ENCODE data around the gene CHSY1.
"Not testable (repeated sequence)": the region's sequence is repeated elsewhere in the genome, so short reads cannot be mapped to it uniquely, and the experiment has no call there.

CHSY1 gene

DNA sequence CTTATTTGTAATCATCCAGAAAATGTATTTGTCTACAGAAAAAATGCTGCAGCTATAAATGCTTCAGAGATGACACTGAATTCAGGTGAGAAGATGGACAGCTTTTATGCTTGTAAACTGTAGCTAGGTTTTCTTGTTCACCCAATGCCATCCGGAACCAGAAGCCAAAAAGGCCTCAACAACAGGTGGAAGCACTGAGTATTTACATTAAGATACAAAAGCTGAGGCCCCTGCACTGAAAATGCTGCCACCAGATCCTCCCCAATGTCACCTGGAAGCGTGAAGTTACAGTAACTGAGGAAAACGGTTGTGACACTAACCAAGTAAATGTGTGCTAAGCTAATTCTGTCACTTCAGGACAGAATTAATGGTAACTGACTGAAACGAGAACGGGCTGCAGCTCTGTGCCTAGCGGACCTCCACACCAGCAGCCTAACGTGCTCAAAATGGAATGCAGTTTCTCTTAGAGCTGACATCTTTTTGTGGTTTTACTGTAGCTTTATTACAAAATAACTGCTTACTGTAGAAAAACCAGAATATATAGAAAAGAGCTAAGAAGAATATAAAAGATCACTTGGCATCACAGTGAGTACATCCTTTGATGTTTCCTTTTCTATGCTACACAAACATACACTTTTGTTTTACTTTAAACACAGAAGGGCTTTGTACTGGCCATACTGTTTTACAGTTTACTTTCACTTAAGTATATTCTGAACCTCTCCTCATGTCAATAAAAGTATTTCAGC, 7.6 kb downstream of the CHSY1 start:
- DNase-seq, result peak; percentile 18 to 45

DNA sequence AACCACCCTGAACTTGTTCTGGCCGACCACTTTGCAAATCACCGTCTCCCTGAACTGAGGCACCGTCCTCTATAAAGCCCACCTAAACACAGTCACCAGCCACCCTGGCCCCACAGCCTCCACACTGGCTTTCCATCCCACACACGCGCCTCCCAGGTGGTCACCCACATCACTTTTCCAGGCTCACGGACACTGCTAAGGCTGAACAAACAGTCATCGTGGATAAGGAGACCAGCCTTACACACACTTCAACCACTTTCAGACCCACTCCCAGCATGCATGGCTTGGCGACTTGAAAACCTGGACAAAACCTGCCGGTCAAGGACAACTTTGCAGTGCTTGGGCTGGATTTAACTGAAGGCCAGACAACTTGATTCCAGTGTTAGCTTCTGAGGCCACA, 8.4 kb downstream of the CHSY1 start:
- DNase-seq, result no peak

DNA sequence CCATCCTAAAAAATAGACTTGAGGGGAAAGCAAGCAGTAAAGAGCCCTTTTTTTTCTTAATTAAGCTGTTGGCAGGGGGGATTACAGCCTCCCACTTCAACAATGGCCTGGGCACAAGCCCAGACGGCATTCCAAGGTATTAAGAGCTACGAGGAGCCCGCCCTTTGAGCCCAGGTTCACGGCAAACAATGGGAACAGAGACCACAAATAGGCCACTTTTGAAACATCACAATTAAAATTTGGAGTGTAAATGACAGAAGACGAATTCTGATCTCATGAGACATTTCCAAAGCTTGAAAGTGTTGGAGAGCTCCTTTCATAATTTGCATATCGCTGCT, 8.9 kb downstream of the CHSY1 start:
- peak in 1 of 2 experiments; percentile 50 for DNase-seq

DNA sequence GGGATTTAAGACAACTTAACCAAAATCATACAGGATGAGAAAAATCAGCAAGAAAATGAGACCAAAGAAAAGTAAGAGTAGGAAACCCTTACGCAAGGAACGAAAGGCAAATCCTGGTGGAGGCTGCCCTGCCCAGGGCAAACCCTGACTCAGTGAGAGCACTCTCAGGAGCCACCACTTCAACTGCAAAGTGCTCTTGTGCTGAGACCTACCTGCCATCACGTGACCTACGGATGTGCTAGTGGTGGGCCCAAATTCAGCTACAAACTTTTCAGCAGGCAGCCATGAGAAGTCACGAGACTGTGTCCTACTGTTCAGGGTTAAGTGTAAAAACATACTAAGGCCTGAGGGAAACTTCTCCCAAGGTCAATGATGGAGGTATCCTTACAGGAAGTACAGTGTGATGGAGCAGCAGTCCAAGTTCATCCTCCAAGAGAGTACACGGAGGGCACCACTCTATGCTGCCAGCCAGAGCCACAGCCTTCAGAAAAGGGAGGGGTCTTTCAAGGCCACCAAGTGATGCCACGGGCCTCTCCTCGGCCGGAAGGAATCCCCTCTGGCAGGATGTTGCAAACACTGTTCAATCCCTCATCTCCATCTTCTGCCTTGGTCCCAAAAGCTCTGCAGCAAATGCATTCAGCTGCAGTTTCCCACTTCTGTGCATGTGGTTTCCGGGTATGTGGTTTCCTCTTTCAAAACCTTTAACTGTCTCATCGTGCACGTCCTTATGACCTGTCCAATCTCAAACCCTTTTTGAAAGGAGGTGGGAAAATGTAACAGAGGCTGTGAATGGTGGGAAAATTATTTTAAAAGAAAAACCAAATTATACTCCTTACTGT, 9.5 kb downstream of the CHSY1 start:
- DNase-seq, result peak; percentile 96 to 97

DNA sequence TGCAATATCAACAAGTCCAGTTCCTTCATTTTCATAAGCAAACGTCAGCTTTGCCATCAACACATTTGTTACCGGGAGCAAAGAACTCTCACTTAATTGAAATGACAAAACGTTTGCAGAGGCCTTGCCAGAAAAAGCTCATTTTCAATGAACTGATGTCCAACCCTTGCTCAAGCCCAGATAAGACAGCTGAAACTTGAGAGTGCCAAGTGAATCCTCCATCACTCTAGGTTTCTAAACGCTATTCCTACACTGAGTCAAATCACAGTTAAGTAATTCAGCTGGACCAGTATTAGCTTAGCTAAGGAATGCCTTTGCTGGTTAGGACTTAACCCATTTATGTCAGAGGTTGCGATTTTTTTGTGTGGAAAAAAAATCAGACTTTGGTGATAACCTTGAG, 11.5 kb downstream of the CHSY1 start:
- DNase-seq, result no peak

DNA sequence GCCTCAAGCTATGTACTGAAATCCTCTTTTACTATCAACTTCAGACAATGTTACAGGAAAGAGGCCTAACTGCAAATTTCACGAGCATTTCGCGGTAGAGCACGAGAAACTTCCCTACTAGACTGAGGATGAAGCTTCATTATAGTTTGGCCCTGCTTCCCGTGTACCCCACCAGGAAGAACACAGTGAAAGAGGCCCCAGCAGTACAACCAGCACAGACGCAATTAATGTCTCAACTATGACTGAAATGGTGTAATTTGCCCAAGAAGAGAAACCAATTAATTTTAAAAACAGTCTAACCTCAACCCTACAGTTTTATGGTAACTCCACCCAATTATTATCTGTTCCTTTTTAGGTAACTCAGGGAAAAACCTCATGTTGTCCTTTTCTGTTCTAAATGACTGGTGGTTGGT, 12.1 kb downstream of the CHSY1 start:
- DNase-seq, result peak; percentile 43 to 62

DNA sequence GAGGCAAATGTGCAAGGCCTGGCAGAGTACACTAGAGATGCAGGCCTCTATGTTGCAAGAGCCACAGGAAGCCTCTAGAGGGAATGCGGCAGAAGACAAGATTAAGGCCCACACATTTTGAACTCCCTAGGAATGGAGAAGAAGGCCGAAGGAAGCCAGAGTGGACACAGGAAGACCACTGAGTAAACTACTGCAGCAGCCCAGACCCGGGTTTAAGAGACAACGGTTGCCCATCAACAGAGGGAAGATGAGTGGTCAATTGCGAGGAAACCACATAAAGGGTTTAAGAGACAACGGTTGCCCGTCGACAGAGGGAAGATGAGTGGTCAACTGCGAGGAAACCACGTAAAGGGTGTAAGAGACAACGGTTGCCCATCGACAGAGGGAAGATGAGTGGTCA, 14.6 kb downstream of the CHSY1 start:
- peak in 1 of 2 experiments; percentile 53 for DNase-seq

DNA sequence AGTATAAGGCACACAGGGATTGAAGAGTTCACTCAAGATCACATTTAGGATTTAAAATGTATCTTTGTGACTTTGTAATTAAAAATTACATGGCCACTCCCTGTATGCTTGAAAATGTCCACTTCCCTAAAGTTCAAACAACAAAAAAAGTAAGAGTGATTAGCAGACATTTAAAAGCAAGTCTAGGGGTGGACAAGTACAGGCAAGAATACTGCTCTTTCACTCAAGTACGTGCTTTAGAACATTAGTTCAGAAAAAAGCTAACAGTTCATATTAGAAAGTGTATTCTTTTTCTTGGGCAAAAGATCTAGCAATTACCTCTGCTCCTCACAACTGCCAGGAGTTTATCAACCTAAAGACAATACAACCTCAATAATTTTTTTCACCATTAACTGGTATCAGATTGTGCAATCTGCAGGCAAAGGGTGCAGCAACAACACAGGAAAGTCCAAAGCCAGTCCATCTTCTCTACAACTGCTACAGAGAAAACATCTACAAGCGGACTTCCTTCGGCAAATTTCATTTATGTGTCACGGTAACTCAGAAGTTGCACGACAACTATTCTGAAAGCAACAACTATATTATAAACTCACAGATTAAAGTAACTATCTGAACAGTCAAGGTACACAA, 18.1 kb downstream of the CHSY1 start:
- DNase-seq, result no peak

DNA sequence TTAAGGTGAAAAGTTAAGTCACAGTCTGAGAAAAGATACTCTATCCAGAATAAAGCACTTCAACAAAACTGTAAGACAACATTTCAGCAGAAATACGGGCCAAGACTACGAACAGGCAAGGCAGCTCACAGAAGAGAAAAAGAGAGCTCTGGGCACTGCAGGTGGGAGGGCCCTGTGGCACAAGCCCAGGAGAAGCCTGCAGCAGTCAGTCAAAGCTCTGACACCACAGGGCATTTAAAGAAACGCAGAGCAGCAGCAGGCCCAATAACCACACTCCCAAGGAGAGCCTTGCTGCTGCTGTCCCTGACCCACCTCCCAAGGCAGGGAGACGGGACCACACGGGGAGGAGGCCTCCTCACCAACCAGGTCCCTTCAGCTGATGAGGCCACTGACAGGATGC, 19.2 kb downstream of the CHSY1 start:
- no peak for DNase-seq

DNA sequence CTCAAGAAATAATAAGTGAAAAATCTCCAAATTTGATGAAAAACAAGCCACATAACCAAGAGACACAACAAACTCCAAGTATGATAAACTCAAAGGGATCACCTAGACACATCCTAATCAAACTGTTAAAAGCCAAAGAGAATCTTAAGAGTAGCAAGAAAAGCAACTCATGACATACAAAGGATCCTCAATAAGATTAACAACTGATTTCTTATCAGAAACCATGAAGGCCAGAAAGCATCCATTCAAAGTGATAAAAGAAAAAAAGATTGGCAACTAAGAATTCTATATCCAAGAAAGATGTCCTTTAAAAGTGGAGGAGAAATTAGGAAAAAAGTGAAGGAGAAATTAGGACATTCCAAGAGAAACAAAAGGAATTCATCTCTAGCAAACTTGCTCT, 23.5 kb downstream of the CHSY1 start:
- no peak for DNase-seq

DNA sequence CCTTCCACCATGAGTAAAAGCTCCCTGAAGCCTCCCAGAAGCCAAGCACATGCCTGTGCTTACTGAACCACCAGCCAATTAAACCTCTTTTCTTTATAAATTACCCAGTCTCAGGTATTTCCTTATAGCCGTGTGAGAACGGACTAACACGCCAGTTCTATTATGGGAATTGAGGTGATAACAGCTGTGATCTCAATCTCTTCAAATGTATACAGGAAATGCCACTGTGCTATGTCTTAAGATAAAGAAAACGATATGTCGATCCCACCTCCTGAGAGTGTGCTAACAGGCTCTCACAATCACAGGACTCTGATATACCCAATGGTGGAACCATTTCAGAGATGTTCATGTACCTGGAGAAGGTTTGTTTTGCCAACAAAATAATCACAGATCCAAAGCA, 26.2 kb downstream of the CHSY1 start:
- DNase-seq, result no peak

DNA sequence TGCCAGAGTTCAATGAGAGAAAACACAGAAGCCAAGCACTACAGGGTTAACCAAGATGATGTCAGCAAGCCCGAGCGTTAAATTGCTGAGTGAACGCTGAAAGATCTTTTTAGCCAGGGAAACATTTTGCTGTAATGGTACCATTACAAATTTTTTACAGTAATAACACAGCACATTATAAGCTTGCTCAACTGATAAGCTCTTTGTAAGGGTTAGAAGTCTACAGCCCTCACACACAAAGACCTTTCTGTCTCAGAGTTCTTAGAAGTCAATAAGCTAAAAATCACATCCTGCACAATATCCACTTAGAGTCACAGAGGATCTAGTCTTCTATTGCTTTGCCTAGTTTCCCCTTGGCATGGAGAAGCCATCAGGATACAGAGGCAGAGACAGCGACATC, 29.9 kb downstream of the CHSY1 start:
- no peak for DNase-seq

DNA sequence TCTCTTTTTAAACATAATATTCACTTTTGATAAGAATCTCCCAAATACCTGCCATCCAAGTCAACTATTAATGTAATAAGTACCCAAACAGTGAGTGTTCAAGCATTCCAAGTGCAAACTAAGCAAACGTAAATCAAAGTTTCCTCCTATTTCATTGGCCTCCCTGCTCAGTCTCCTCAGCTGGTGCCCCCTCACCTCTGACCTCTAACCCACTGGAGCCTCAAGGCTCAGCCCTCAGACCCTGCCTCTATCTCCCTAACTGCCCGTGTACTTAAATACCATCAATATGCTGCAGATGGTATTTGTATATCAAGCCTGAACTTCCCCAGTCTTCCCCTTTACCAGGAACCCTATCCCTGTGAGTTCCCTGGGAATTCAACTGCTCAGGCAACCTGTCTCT, 31.8 kb downstream of the CHSY1 start:
- DNase-seq, result no peak

DNA sequence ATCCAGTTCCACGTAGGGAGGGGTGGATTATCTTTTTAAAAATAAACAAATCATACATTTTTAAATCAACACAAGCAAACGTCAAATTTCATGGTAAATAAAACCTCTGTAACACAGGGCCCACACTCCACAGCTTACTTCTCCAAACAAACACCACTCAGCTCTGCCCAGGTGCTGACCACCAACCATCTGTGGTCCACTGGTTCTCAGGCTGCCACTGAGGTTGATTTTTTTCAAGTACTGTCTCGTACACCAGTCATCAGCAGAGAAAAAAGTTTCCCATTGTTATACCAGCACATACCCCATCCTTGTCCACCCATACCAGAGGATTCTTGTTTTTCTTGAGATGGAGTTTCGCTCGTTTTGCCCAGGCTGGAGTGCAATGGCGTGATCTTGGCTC, 32.4 kb downstream of the CHSY1 start:
- no peak for DNase-seq

DNA sequence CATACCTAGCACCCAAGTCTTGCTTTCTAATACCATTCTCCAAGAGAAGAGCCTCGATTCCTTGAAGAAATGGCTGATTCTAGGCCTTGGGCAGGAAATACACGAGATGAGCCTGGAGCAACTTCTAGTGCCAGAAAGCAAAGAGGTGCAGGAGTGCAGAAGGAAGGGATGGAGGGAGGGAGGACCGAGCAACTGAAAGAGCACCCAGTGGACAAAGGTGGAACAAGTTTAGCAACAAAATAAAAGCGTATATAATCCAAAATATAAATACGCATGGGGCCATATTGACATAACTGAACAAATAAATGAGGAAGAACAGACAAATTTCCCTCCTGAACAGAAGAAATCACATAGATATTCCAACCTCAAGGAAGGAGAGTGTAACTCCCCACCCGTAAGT, 34.4 kb downstream of the CHSY1 start:
- DNase-seq, result peak in 1 of 2 experiments; percentile 11

DNA sequence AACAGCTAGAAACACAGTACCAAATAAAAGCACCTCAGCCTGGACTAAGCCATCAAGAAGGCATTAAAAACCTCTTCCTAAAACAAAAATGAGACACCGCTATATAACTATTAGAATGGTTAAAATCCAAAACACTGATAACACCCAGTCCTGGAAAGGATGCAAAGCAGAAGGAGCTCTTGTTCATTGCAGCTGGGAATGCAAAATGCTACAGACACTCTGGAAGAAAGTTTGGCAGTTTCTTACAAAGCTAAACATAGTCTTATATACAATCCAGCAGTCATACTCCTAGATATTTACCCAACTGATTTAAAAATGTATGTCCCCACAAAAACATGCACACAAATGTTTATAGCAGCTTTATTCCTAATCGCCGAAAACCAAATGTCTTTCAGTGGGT, 35.7 kb downstream of the CHSY1 start:
- DNase-seq, result no peak

DNA sequence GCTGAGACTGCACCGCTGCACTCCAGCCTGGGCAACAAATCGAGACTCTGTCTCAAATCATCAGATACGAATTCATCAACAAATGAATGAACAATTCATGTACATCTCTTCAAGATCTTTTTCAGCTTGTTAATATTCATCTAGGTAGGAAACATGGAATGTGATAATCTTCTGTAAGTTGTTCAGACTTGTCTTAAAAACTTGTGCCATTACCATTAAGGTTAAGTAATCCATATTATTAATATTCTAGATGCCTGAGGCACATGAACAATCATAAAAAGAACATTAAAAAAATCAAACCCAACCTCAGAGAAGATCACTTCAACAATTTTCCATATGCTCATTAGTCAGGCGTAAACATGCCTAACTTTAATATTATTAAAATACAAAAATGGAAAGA, 36.2 kb downstream of the CHSY1 start:
- no peak for DNase-seq

DNA sequence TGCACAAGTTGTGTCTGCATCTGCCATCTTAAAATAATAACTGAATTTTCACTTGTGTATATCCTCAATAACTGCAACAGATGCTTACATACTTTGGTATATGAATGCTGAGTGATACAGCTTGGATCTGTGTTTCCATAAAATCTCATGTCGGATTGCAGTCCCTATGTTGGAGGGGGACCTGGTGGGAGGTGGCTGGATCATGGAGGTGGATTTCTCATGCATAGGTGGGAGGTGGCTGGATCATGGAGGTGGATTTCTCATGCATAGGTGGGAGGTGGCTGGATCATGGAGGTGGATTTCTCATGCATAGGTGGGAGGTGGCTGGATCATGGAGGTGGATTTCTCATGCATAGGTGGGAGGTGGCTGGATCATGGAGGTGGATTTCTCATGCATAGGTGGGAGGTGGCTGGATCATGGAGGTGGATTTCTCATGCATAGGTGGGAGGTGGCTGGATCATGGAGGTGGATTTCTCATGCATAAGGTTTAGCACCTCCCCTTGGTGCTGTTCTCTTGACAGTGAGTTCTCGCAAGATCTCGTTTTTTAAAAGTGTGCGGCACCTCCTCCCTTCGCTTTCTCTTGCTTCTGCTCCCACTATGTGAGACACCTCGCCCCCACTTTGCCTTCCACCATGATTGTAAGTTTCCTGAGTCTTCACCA, 37.3 kb downstream of the CHSY1 start:
- not testable (repeated sequence) for DNase-seq

DNA sequence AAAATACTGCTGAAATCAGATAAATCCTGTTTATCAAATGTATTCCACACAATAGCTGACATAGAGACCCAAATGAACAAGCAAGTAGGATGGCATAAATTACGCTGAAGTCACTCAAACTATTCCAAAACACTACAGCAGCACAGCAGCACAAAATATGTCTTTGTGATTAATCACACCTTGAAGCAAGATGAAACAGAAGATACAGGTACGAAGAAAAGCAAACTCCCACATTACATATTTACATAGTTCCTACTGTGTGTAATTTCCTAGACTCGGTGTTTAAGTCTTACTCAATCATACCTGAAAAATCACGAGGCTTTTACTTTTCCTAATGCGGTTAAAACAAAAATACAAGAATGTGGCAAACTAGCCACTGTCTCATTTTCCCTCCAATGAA, 38.3 kb downstream of the CHSY1 start:
- no peak for DNase-seq

DNA sequence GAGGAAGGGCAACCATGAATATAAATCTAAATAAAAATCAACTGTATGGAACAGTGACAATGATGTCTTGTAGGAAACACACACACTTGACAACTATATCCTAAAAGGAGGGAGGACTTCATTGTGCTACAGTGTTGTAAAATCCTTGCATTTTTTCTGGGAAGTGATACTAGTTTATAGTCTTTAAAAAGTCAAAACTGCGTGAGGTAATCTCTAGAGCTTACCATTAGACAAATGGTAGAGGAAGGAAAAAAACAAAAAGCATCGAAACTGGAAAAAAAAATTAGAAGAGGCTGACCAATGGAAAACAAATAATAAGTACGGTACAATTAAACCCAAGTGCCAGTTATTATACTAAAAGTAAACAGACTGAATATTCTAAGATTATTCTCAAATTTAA, 38.7 kb downstream of the CHSY1 start:
- no peak for DNase-seq

DNA sequence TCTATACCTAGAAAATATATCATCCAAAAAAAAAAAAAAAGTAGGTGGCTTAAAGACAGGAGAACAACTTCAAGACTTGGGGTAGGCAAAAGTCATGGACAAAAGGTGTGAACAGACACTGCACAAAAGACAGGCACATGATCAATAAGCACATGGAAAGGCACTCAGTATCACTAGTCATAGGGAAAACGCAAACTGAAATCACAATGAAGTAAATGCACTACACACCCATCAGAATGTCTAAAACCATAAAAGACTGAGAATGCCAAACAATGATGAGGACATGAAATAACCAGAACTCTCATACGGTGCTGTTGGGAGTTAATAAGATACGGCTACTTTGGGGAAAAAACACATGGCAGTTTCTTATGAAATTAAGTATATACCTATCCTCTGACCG, 40.0 kb downstream of the CHSY1 start:
- no peak for DNase-seq

DNA sequence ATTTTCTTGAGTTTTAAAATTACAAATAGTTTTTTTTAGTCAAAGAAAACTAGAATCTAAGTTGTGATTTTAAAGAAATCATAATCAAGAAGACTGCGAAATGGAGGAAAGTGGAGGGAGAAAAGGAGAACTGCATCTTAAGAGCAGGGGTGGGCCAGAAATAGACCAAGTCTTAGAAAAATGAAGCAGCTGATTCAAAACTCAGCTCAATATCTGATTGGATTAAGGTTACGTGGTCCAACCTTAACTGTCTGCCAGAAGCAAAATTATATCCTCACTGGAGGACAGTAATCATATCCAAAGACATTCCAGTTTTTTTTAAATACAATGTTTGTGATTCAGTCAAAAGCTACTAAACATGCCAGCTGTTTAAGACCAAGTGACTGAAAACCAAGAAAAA, 41.4 kb downstream of the CHSY1 start:
- DNase-seq, result peak; percentile 22 to 42

DNA sequence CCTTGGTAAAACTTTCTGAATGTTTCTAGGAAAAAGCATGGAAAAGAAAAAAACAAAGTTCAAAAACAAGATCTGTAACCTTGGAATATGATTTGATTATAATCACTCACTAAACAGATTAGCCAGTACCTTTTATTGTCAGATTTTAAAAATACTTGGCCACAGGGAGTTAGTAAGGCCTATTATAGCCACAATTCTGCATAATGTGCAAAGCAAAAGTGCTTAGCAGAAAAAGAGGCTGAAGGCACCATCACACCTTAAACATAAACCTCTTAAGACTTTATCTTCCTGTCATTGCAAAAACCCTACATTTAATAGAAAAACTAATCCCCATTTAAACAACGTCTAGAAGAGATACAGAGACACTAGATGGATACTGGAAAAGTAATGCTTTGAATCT, 41.8 kb downstream of the CHSY1 start:
- DNase-seq, result no peak
